HepG2 (cell line): ENCODE measurements around the gene RAPSN. TPM values are rescaled to one million over a fixed set of nuclear protein-coding genes. Genes with fewer than 3 reads are reported as not detected.

Source experiments
- CC2D1A ChIP-seq: sonication (generic); formaldehyde crosslinking; IDR thresholded peaks from 2 replicates; pipeline ENCODE4 v1.8.1; 2023; ENCODE audit warnings: mild to moderate bottlenecking, missing genetic modification reagents
- KDM1A ChIP-seq: IDR thresholded peaks from 2 replicates; pipeline ENCODE4 v1.6.1; 2016; ENCODE audit warnings: missing compliant biosample characterization
- REST ChIP-seq, 2 experiments: IDR thresholded peaks; 2 replicates each; pipeline ENCODE4 v1.6.1; 2011 to 2012; ENCODE audit warnings: low read length in 2 of 2, borderline replicate concordance in 1 of 2, low read depth in 1 of 2, mild to moderate bottlenecking in 1 of 2, moderate library complexity in 1 of 2
- UBTF ChIP-seq: sonication (generic); formaldehyde crosslinking; IDR thresholded peaks from 2 replicates; pipeline ENCODE4 v1.4.0; 2020; ENCODE audit warnings: mild to moderate bottlenecking, missing genetic modification reagents
- polyA plus RNA-seq, 8 experiments: library from polyadenylated mRNA; depleted of rRNA in 3 of 8; stranded (reverse) in 7 of 8; unstranded in 1 of 8; fragments of >200 nt; fragmentation: Illumina TruSeq in 4 of 8; extraction: Trizol in 4 of 8; gene quantifications; 2 replicates each; pipeline versions ENCODE4 v1.2.1 to v1.2.3, GENCODE V29; 2011 to 2016; ENCODE audit warnings: low read depth in 4 of 8, missing spikeins in 1 of 8, mixed read lengths in 1 of 8; ENCODE audit not compliant: insufficient read depth in 1 of 8
- total RNA-seq, 5 experiments: library from RNA; depleted of rRNA; stranded (reverse); fragments of >200 nt; fragmentation: Illumina TruSeq; extraction: Trizol; gene quantifications; 2 replicates each; pipeline ENCODE4 v1.2.3, GENCODE V29; 2016; ENCODE audit warnings: low read depth in 1 of 5
- TF ChIP-seq, protein P1 (sequence below): sonication (generic); formaldehyde crosslinking; IDR thresholded peaks from 2 replicates; pipeline ENCODE4 v1.8.0; 2022; ENCODE audit warnings: mild to moderate bottlenecking, missing genetic modification reagents, moderate library complexity

RAPSN gene
- total and polyA plus RNA-seq, 2 of the 13 experiments (the other 11 are each of a cell fraction or from before 2014, with no cell fraction given): 0.15 to 1.2 TPM

DNA sequence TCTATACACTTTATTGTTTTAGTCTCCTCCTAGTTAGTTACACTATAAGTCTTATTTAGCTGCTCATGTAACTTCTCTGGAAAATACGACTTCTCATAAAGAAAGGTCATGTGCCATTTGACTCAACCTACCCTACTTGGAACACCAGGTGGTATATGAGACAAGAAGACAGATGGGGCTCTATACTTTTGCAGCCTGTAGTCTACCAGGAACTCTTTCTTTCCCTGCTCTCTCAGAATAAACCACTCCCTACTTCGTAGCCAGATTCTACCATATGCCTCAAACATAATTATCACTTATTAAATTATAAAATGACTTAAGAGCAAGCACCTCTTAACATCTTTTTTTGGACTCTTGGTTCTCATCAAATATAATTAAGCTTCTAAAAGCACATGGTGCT is 38.5 kb upstream of the RAPSN start (continued):
- TF ChIP-seq, protein P1, sequence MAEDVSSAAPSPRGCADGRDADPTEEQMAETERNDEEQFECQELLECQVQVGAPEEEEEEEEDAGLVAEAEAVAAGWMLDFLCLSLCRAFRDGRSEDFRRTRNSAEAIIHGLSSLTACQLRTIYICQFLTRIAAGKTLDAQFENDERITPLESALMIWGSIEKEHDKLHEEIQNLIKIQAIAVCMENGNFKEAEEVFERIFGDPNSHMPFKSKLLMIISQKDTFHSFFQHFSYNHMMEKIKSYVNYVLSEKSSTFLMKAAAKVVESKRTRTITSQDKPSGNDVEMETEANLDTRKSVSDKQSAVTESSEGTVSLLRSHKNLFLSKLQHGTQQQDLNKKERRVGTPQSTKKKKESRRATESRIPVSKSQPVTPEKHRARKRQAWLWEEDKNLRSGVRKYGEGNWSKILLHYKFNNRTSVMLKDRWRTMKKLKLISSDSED (CRISPR knock-in tag): no peak
- no peak for TF ChIP-seq CC2D1A (CRISPR knock-in tag)
- no peak for TF ChIP-seq KDM1A (CRISPR knock-in tag)
- TF ChIP-seq UBTF: no peak
- no peak for TF ChIP-seq REST (IDR thresholded peaks at IDR 0.05; ENCODE audit: borderline replicate concordance in 1 of 2, low read depth in 1 of 2, low read length in 2 of 2)
